DMS79 treated with DMSO at 0.1 percent for 48 hours (cell line): ENCODE measurements around the gene PRKCQ.
"Not testable (repeated sequence)": the region's sequence is repeated elsewhere in the genome, so short reads cannot be mapped to it uniquely, and the experiment has no call there.

Experiments
- DNase-seq: peaks from one replicate; lab custom pipeline; 2025; lab: John Stamatoyannopoulos, UW

The PRKCQ gene

GRCh38 chr10:6383096-6383812 is 196.8 kb downstream of the PRKCQ start:
- DNase-seq, result no peak

DNA sequence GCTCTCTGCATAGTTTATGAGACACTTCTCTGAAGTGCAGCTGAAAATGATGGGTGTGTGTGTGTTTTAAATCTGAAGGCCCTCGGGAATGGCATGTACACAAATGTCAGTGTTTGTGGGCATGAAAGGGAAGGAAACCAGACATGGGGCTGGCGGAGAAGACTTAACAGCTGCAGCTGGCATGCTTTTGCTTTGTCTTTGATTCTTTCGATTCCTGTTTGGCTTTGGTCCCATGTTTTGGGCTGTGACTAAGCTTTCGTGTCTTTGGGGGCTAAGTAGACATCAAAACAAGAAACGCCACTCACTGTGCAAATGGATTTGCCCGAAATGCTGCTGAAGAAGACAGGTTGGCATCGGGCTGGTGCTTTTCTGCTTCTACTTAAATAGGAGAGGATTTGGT is 198.0 kb downstream of the PRKCQ start:
- DNase-seq, result no peak

DNA sequence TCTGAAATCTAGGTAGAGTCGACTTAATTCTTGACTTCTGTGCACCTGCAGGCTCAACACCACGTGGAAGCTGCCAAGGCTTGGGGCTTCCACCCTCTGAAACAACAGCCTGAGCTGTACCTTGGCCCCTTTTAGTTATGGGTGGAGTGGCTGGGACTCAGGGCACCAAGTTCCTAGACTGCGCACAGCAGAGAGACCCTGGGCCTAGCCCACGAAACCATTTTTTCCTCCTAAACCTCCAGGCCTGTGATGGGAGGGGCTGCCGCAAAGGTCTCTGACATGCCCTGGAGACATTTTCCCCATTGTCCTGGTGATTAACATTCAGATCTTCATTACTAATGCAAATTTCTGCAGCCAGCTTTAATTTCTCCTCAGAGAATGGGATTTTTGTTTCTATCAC is 199.6 kb downstream of the PRKCQ start:
- DNase-seq, result not testable (repeated sequence)

GRCh38 chr10:6379015-6379776 is 200.9 kb downstream of the PRKCQ start:
- no peak for DNase-seq
